NCI-H524 (cell line): ENCODE results near the gene ACCSL.

ENCODE experiments used
- DNase-seq, 2 experiments: peaks; one replicate each; lab custom pipeline; 2025; lab: John Stamatoyannopoulos, UW

ACCSL gene

DNA sequence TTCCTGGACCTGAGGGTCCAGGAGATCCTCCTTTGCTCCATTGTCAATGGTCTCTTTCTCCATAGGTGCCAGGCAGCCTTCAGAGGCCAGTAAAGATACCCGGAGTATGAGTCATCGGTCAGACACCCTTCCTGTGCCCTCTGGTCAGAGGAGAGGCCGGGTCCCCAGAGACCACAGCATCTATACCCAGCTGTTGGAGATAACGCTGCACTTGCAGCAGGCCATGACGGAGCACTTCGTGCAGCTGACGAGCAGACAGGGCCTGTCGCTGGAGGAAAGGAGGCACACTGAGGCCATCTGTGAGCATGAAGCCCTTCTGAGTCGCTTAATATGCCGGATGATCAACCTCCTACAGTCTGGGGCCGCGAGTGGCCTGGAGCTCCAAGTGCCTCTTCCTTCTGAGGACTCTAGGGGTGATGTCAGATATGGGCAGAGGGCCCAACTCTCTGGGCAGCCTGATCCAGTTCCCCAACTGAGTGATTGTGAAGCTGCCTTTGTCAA is at the start of gene ACCSL:
ACCSL (plus strand) TSS at position 51 of the 501 bp plus-strand sequence; CDS start at position 107, 56 bp downstream.
- no peak for DNase-seq

DNA sequence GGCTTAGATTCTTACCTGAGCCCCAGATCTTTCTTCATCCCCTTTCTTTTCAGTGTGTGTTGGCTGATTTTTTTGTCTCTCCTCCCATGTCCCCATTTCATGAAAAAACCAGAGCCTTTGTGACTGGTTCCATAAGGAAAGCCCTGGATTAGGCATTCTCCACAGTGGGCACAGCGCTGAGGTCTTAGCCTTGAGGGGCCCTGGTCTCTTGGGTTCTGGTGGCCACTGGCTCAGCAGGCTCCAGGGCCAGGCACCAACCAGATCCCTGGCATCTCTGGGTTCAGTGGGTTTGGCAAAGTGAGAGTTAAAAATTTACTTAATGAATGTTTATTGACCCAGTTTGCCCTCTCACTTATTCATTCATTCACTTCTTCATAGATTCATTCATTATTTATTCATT is 49.5 kb upstream of the ACCSL start:
- no peak for DNase-seq

DNA sequence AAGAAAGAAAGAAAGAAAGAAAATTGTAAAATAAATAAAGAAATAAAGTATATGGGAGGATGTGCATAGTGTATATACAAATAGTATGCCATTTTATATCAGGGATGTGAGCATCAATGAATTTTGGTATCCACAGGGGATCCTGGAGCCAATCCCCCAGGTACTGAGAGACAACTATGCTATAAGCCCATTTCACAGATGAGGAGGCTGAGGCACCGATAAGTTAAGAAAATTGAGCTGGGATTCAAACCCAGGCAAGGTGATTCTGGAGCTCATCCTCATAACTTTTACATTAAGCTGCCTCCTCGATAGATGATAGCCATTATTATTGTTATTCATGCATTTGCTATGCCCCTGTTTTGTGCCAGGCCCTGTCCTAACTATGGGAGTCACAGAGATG is 47.0 kb upstream of the ACCSL start:
- no peak for DNase-seq

DNA sequence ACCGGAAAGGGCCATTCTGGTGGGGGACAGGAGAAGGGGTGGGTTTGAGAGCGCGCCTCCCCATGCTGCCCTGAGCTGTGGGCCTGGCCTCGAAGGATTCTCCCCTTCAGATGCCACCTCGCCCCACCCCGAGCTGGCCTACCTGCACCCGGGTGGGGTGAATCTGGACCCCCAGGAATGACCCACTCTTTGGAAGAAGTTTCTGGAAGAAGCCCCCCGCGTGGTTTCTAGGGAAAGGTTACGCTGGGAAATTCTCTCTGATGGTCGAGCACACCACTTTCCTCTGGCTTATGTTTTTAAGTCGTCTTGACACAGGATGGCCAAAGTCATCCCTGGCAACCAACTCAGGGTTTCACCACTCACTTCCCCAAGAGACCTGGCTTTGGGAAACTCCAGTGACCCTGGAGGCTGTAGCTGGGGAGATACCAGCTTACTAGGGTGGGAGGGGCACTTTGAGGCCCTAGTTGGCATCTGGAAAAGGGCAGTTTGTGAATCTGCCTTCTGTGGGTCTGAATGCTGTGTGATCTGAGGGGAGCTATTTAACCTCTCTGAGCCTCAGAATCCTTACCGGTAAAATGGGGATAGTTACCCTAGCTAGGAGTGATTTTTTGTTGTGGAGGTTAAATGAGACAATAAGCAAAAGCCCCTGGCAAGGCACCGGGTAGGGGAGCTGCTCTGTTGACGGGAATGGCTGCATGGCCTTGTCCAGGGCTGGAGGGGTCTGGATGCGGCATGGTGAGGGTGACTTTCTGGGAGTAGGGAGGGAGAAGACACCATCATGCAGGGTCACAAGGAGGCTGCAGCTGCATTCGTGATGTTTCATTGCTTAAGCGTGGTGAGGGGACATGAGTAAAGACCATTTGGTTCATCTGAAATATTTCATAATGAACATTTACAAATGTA is 45.3 kb upstream of the ACCSL start:
- no peak for DNase-seq

DNA sequence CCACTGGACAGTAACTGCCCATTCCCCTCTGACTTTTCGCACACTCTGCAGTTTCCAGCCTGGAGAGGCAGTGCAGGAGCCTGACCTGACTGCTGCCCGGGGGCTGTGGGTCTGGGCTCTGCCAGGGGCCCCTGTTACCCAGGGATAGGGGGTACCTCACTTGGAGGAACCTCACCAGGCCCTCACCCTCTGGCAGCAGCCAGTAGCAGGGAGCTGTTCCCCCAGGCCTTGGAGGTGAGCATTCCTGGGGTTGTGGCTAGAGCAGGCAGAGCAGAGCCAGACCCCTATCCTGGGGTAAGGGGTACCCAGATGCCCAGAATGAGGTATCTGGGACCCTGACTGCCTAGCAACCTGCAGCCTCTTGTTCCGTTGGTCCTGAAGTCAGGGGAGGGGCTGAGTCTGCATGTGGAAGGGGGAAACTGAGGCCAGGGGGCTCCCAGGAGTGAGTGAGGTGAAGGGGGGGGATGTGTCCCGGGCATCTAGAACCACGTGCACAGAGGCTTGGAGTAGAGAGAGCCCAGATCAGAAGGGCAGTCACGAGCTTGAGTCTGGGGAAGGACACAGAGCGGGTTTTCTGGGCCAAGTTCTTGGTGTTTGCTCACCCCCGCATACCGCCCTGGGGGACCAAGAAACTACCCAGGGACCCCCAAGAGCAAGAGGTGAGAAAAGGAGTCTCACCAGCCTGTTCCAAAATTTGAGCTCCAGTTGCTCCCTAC is 43.9 kb upstream of the ACCSL start:
- DNase-seq: no peak

DNA sequence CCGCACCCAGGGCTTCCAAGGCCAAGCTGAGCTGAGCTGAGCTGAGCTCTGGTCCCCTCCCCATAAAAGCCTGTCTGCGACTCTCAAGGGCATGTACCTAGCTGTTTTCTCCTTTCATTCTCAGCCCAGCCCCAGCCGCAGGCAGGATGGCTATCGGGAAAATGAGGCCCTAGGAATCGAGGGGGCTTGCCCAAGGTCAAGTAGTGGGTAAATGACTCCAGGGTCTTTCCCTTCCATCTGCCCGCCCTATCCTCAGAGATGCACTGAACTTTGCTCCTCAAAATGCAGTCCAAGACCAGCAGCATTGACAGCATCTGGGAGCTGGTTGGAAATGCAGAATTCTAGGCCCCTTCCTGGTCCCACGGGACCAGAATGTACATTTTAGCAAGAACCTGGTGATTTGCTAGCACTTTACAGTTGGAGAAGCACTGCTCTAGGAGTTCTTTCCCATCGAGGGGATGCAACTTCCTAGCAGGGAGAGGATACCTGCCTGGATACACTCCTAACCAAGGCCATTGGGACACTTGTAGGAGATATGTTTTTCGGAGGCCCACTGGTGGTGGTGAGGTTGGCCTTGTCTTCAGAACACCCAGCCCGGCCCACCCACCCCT is 43.2 kb upstream of the ACCSL start:
- no peak for DNase-seq

DNA sequence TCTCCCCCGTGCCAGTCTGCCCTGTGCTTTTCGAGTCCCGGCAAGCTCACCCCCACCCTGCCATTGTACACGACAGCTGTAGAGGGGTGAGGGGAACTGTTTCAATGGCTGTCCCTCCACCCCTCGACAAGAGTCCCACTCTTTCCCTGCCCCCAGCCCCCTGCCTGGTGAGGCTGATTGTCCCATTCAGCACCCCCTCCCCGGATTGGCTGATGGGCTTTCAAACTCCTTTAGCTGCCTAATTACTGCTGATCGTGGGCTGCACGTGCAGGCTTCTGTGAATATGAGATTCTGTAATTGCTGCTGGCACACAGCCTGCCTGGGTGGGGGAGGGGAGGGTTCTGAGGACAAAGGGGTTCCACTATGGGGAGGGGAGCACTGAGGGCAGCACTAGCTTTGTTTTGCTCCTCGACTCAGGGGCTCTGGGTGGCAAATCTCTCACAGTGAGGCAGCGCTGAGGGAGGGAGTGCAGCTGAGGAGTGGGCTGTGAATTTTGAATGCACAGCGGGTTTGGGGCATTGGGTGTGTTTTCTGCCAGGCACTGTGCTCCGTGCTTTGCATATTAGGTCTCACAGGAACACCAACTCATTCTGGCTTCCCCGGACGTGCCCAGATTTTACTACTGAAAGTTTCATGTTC is 42.6 kb upstream of the ACCSL start:
- peak in 1 of 2 experiments; percentile 54 for DNase-seq

DNA sequence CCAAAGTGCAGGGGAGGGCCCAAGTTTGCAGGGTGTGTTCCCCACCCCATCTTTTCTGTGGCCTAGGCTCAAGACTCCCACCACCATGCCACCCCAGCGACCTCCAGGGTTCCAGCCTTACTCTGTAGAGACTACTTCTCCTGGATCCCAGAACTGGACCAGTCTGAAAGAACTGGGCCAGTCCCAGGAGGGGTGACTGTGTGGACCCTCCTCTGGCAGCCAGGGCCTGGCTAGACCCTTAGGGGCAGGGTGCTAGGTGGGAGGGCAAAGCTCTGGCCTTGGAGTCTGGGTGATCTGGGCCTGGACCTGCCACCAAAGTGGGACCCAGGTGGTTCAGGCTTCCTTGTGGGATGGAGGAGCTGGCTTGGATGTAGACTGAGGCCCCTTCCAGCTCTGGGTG is 41.8 kb upstream of the ACCSL start:
- DNase-seq: no peak

DNA sequence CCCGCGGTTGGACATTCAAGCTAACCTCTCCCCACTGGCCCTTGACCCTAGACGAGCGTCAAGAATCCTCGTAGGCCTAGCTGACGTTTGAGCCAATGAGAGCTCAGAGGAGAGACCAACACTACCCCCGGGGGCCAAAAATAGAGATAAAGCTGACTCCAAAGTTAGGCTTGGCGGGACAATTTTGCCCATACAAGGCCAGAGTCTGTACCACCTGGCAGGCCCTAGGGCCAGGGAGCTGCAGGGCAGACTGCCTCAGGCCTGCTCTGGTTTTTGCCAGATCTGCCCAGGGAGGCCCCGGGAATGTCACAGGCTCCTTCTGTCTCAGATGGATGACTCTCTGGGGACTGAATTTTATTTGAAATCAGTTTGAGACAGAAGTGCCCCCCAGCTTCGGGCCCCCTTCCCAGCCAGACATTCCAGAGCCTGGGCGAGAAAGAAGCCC is 40.8 kb upstream of the ACCSL start:
- DNase-seq: no peak

DNA sequence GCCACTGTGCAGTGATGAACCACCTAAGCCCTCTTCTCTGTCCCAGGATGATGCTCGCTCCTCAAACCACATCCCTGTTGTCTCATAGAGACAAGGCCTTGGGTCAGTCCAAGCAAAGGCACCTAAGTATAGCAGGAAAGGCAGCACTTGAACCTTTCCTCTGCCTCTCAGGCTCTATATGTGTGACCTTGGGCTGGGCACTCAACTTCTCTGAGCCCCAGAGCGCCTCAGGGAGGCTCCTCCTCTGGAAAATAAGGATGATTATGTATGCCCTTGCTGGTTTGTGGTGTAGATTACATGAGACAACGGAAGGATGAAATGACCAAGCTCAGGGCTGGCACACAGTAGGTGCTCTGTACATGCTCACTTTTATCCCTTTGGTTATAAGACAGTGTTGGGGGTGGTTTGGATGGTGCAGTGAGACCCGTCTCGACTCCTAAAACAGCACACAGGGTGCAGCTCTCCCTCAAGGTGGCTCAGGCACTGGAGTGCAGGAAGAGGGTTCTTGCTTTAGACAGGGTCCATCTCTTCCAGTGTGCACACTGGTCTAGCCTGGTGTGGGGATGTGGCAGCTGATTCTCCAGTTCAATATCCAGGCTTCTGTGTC is 40.2 kb upstream of the ACCSL start:
- DNase-seq: no peak

DNA sequence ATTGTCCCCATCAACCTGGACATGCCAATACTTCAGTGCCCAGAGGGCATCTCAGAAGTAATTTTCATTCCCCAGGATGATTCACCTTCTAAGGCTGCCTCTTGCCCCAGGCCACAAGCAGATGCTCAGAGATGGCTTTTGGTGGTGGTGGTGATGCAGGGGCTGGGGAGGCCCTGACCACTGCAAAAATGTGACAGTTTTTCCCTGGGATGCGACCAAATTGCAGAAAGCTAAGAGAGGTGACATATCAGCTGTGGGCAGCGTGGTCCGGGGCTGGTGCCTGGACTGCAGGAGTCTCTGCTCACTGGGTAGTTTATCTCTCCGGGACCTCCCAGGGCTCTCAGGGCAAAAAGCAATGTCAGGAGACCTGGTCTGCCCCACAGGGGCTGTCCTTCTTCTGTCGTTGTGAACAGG is 39.7 kb upstream of the ACCSL start:
- DNase-seq: no peak

DNA sequence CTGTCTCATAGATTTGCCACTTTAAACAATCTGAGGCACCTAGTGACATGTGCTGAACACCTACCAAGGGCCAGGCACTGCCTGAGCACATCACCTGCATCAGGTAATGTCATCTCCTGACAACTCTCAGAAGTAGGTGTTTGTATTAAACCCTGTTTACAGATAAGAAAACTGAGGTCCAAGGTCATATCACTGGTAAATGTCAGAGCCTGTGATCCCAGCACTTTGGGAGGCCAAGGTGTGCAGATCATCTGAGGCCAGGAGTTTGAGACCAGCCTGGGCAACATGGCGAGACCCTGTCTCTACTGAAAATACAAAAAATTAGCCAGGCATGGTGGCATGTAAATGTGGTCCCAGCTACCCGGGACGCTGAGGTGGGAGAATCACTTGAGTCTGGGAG is 39.1 kb upstream of the ACCSL start:
- DNase-seq: no peak

DNA sequence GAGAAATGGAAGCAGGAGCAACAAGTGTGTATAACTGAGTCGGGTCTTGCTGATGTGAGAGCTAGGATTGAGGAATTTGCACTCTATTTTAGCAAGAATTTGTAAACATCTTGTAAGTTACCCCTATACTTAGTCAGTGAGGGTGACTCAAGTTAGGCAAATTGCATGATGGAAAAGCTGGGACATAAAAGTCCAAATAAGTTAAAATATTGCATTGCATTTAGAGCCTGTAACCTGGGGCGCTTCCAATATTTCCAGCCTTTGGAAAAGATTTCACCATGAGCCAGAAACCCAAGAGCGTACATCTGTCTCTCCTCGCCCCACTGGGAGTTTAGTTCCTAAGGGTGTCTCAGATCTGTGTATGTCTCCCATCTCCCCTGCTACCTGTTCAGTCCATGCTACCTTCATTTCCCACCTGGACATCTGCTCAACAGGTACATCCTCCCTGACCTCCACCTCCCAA is 37.0 kb upstream of the ACCSL start:
- no peak for DNase-seq

DNA sequence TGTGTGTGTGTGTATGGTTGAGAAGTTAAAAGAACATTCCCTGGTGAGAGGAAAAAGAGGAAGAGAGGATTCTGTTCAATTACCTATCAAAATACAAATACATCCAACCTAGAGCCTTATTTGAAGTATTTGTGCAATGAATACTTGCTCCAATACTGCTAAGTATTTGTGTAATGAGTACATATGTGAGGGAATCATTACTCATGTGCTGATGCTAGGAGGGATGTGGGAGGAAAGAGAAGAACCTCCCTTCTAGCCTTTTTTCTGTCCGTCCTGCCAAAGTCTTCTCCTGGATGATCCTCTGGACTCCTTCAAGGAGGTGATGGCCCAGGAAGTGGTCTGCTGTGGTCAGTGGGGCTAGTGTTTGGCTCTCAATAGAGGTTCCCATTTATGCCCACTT is 36.0 kb upstream of the ACCSL start:
- no peak for DNase-seq

DNA sequence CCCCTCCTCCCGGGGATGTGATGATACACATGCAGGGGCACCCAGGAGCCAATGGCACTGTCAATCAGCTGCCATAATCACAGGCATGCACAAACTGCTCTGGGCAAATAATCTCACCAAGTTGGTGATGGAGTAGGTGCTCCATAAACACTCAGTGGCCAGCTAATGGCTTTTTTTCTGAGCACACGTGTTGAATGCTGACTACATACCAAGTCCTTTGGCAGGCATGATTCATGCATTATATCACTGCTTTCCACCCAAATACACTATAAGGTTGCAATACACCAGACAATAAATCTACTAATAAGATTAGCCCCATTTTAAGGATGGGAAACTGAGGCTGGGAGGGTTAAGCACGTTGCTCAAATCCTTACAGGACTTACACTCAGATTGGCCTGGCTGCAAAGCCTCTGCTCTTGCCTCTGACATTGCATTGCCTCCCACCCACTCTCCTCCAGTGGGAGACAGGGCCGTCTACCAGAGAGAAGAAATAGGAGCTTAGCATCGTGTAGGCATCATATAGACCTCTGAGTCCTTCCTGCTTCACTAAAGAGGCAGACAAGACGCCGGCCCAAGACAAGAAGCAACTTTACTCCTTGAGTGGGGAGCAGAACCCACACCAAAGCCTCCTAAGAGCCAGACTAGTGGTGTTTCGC is 32.7 kb upstream of the ACCSL start:
- no peak for DNase-seq

DNA sequence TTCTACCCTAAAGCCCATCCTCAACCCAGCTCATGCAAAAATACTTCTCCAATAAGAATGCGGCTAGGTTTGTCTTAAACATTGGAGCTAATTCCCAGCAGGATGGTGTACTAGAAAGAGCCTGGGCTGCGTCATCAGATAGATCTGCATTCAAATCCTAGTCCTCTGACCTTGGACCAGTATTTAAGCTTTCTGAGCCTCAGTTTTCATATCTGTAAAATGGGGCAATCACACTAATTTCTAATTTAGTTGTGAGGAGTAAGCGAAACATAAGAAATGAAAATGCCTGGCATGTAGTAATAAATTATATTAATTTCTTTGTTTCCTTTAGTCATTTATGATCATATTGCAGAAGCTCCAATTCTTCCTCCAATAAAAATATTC is 32.2 kb upstream of the ACCSL start:
- DNase-seq: no peak

DNA sequence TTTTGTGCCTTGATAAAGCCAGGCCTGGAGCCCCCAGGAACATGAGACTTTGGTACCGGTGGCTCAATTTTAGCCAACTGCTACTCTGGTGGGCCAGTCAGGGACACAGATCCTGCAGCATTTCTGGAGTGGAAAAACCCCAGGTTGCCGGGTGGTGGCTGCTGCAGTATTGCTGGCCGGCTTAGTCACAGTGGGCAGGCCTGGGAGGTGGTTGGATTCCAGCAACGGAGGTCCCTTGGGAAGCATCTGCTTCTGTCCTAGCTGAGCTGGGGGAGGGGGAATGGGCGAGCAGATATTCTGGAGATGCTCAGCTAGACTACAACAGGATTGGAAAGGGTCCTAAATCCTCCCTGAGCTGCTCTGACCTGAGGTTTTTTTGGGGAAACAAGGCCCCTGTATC is 31.6 kb upstream of the ACCSL start:
- peak; percentile 4 to 39 for DNase-seq

DNA sequence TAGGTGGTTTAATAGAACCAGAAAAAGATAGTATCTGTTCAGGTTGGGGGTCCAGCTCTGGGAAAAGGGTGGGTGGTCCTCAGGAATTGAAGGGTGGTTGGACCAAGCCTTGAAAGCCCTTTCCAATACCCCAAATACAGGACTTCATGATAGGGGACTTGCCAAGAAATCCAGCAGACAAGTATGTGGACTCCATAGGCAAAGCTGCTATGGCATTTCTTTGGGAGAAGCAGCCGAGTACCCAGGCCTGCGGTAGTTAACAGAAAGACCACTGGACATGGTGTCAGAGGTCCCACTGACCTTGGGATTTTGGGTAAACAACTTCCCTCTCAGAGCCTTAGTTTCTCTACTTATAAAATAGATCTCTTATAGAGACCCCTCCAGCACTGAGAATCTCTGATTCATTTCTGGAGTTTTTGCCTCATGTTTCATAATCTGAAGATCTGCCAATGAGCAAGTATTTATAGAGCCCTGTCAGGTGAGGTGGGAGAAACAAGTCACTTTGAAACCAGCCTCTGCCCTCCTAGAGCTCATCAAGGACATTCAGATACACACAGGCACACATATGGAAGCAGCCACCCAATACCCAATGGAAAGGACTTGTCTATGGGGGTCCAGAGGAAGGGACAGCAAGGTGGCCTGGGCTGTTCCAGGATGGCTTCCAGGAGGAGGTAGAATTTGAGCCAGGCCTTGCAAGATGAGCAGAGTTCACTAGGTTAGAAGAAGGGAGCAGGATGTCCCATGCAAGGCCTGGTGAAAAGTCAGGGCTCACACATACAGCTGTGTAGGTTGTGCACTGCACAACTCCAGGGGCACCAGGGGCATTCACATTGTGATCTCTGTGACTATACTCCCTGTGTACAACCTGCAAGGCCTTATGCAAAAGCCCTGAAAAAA is 31.0 kb upstream of the ACCSL start:
- DNase-seq: no peak

DNA sequence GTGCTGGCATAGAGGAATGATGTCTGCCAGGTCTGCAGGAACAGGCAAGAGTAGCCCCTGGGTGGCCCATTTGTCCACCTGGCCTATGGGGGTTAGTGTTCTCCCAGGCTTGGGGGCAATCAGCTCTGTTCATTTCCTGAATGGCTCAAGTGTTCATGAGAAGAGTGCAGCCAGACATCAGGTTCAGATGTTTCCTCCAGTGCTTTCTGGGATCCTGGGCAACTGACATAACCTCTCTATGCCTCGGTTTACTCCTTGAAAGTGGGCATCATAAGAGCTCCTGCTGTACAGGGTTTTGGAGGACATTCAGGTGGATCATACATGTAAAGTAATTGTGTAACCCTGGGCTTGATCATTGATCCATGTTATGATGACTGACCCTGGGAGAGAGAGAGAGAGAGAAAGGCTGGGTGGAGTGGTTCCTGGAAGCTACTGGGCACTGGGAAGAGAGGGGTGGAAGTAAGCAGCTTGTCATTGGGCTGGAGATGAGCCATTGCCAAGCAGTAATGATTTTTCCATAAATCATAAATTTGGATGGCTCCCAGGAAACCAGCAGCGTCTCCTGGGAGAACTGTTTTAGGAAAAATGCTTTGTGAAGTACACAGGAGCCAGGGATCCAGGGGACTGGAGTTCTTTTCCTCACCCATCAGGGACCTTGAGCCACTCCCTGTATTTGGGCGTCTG is 30.2 kb upstream of the ACCSL start:
- no peak for DNase-seq
